ENCODE data around the gene HES5.

GRCh38 chr1:2538376-2538775, 8.3 kb upstream of the HES5 start:
- TF ChIP-seq, protein P1, sequence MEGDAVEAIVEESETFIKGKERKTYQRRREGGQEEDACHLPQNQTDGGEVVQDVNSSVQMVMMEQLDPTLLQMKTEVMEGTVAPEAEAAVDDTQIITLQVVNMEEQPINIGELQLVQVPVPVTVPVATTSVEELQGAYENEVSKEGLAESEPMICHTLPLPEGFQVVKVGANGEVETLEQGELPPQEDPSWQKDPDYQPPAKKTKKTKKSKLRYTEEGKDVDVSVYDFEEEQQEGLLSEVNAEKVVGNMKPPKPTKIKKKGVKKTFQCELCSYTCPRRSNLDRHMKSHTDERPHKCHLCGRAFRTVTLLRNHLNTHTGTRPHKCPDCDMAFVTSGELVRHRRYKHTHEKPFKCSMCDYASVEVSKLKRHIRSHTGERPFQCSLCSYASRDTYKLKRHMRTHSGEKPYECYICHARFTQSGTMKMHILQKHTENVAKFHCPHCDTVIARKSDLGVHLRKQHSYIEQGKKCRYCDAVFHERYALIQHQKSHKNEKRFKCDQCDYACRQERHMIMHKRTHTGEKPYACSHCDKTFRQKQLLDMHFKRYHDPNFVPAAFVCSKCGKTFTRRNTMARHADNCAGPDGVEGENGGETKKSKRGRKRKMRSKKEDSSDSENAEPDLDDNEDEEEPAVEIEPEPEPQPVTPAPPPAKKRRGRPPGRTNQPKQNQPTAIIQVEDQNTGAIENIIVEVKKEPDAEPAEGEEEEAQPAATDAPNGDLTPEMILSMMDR (conservative IDR thresholded peaks at IDR 0.05 in 1 of 2, IDR thresholded peaks at IDR 0.05 in 1 of 2; ENCODE audit: low read depth in 1 of 2, low read length in 2 of 2), result no peak
- TF ChIP-seq EZH2 (IDR thresholded peaks at IDR 0.05; ENCODE audit: low read length, missing control alignments), result no peak

Data from fibroblast of lung (primary cell).